ENCODE results near the gene OSBP.

DNA sequence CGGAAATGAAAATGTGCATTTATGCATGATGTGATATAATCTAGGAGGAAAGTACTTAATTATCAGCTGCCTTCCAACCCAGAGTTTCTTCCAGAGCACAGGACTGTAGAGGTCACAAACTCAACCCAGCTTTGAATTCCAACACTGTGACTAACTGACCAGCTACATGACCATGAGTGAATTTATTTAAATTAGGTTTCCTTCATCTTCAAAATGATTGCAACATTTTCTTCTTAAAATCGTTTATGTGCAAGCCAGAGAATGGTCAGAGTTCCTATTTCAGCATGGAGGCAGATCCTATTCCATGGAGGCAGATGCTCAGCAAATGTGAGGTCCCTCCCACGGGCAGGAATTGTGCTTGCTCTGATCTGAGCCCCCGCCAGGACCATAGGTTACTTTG lies 42.4 kb downstream of the OSBP start:
- TF ChIP-seq CTCF (IDR thresholded peaks at IDR 0.05; ENCODE audit: low read depth, low read length, missing input control) = no peak
- TF ChIP-seq, protein P1, sequence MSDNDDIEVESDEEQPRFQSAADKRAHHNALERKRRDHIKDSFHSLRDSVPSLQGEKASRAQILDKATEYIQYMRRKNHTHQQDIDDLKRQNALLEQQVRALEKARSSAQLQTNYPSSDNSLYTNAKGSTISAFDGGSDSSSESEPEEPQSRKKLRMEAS (IDR thresholded peaks at IDR 0.05) = no peak
- no peak for TF ChIP-seq YY1 (IDR thresholded peaks at IDR 0.05)
- no peak for TF ChIP-seq RXRA (IDR thresholded peaks at IDR 0.05)
- no peak for TF ChIP-seq HNF4G (IDR thresholded peaks at IDR 0.05)
- TF ChIP-seq GABPA (IDR thresholded peaks at IDR 0.05 in 1 of 2, conservative IDR thresholded peaks at IDR 0.05 in 1 of 2) = no peak
- TF ChIP-seq REST (IDR thresholded peaks at IDR 0.05) = no peak
- no peak for TF ChIP-seq NR2F2 (IDR thresholded peaks at IDR 0.05)
- no peak for TF ChIP-seq SP1 (IDR thresholded peaks at IDR 0.05)
- no peak for TF ChIP-seq TAF1 (conservative IDR thresholded peaks at IDR 0.05)
- TF ChIP-seq EGR1 (IDR thresholded peaks at IDR 0.05; ENCODE audit: low read depth in 2 of 2) = no peak
